ENCODE data around the gene HNRNPUL1. TPM values are rescaled to one million over a fixed set of nuclear protein-coding genes. Genes with fewer than 3 reads are reported as not detected.
A peak's percentile ranks its signal among the peaks of the same experiment; 100 is the strongest.

HNRNPUL1 gene
- total and polyA plus RNA-seq, 9 of the 15 experiments (the other 6 are each of a cell fraction or from before 2014, with no cell fraction given), result 7.3 to 211 (median 85.0) TPM

DNA sequence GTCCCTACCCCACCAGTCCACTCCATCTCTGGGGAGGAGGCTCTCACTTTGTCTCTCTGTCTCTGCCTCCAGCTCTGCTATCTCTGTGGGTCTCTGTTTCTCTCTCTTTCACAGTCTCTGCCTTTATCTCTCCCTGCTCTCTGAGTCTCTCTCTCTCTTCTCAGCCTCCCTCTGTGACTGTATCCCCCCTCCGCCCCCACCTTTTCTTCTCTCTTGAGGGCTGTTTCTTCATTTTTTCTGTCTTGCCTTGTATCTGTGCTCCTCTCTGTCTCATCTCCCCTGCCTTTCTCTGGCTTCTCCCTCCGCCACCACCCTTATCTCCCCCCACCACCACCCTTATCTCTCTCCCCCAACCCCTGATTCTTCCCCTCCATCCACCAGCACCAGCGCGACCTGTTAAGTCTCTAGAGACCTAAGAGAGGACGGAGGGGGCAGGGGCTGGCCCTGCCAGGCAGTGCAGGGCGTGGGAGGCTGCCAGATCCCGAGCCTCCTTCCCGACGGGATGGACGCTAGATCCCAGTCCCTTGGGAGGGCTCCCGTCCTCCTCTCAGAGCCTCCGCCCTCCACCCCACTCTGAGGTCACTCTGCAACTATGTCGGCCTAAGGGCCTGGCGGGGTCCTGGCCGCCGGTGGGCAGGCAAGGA is 44.1 kb upstream of the HNRNPUL1 start (continued):
- no peak for TF ChIP-seq TEAD1 (CRISPR knock-in tag; IDR thresholded peaks at IDR 0.05)
- TF ChIP-seq, protein P1, sequence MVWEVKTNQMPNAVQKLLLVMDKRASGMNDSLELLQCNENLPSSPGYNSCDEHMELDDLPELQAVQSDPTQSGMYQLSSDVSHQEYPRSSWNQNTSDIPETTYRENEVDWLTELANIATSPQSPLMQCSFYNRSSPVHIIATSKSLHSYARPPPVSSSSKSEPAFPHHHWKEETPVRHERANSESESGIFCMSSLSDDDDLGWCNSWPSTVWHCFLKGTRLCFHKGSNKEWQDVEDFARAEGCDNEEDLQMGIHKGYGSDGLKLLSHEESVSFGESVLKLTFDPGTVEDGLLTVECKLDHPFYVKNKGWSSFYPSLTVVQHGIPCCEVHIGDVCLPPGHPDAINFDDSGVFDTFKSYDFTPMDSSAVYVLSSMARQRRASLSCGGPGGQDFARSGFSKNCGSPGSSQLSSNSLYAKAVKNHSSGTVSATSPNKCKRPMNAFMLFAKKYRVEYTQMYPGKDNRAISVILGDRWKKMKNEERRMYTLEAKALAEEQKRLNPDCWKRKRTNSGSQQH (CRISPR knock-in tag; IDR thresholded peaks at IDR 0.05), result 0 out of 2 replicates have a peak, but pooled peaks have one; percentile 11
- TF ChIP-seq TEAD4 (IDR thresholded peaks at IDR 0.05; ENCODE audit: low read length), result peak; percentile 66; the same call in 1 of the 2 replicates
- no peak for TF ChIP-seq TEAD4 (CRISPR knock-in tag; IDR thresholded peaks at IDR 0.05; ENCODE audit: borderline replicate concordance)
- TF ChIP-seq SPI1 (IDR thresholded peaks at IDR 0.05; ENCODE audit: borderline replicate concordance, low read depth, low read length), result no peak
- no peak for TF ChIP-seq RB1 (IDR thresholded peaks at IDR 0.05; ENCODE audit: low read depth)
- TF ChIP-seq TOE1 (IDR thresholded peaks at IDR 0.05; ENCODE audit: borderline replicate concordance), result 0 out of 2 replicates have a peak, but pooled peaks have one; percentile 31
- no peak for TF ChIP-seq TOE1 (CRISPR knock-in tag; IDR thresholded peaks at IDR 0.05; ENCODE audit: borderline replicate concordance, low read depth)
- TF ChIP-seq, protein P2, sequence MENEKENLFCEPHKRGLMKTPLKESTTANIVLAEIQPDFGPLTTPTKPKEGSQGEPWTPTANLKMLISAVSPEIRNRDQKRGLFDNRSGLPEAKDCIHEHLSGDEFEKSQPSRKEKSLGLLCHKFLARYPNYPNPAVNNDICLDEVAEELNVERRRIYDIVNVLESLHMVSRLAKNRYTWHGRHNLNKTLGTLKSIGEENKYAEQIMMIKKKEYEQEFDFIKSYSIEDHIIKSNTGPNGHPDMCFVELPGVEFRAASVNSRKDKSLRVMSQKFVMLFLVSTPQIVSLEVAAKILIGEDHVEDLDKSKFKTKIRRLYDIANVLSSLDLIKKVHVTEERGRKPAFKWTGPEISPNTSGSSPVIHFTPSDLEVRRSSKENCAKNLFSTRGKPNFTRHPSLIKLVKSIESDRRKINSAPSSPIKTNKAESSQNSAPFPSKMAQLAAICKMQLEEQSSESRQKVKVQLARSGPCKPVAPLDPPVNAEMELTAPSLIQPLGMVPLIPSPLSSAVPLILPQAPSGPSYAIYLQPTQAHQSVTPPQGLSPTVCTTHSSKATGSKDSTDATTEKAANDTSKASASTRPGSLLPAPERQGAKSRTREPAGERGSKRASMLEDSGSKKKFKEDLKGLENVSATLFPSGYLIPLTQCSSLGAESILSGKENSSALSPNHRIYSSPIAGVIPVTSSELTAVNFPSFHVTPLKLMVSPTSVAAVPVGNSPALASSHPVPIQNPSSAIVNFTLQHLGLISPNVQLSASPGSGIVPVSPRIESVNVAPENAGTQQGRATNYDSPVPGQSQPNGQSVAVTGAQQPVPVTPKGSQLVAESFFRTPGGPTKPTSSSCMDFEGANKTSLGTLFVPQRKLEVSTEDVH (IDR thresholded peaks at IDR 0.05; ENCODE audit: low read depth, partially characterized antibody), result no peak
- no peak for TF ChIP-seq NEUROD1 (IDR thresholded peaks at IDR 0.05; ENCODE audit: borderline replicate concordance, low read depth, low read length, partially characterized antibody)
- TF ChIP-seq FOXM1 (IDR thresholded peaks at IDR 0.05; ENCODE audit: low read depth), result peak; percentile 44; the same call in 1 of the 2 replicates
- no peak for TF ChIP-seq FOXM1 (CRISPR knock-in tag; IDR thresholded peaks at IDR 0.05; ENCODE audit: low read depth)
- TF ChIP-seq U2AF1 (optimal IDR thresholded peaks at IDR 0.05; ENCODE audit: low read depth, low read length), result no peak
- TF ChIP-seq, protein P3, sequence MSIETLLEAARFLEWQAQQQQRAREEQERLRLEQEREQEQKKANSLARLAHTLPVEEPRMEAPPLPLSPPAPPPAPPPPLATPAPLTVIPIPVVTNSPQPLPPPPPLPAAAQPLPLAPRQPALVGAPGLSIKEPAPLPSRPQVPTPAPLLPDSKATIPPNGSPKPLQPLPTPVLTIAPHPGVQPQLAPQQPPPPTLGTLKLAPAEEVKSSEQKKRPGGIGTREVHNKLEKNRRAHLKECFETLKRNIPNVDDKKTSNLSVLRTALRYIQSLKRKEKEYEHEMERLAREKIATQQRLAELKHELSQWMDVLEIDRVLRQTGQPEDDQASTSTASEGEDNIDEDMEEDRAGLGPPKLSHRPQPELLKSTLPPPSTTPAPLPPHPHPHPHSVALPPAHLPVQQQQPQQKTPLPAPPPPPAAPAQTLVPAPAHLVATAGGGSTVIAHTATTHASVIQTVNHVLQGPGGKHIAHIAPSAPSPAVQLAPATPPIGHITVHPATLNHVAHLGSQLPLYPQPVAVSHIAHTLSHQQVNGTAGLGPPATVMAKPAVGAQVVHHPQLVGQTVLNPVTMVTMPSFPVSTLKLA (conservative IDR thresholded peaks at IDR 0.05), result peak in 1 of 2 experiments; percentile 34; a peak in 1 of 4 replicates
- no peak for TF ChIP-seq ZNF3 (CRISPR knock-in tag; IDR thresholded peaks at IDR 0.05)
- no peak for TF ChIP-seq HEY1 (CRISPR knock-in tag; IDR thresholded peaks at IDR 0.05; ENCODE audit: borderline replicate concordance)
- no peak for TF ChIP-seq CREB1 (IDR thresholded peaks at IDR 0.05)
- TF ChIP-seq CREB1 (CRISPR knock-in tag; IDR thresholded peaks at IDR 0.05), result no peak
- TF ChIP-seq, protein P4, sequence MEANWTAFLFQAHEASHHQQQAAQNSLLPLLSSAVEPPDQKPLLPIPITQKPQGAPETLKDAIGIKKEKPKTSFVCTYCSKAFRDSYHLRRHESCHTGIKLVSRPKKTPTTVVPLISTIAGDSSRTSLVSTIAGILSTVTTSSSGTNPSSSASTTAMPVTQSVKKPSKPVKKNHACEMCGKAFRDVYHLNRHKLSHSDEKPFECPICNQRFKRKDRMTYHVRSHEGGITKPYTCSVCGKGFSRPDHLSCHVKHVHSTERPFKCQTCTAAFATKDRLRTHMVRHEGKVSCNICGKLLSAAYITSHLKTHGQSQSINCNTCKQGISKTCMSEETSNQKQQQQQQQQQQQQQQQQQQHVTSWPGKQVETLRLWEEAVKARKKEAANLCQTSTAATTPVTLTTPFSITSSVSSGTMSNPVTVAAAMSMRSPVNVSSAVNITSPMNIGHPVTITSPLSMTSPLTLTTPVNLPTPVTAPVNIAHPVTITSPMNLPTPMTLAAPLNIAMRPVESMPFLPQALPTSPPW (CRISPR knock-in tag; IDR thresholded peaks at IDR 0.05), result peak; percentile 84
- no peak for TF ChIP-seq SIRT6 (IDR thresholded peaks at IDR 0.05; ENCODE audit: low read depth, low read length)
- no peak for TF ChIP-seq SAFB2 (IDR thresholded peaks at IDR 0.05; ENCODE audit: borderline replicate concordance, low read depth, low read length, severe bottlenecking)

Measured in K562 (cell line).